ENCODE results near the gene KATNIP. TPM values are rescaled to one million over a fixed set of nuclear protein-coding genes. Genes with fewer than 3 reads are reported as not detected.

Gene KATNIP
- total and polyA plus RNA-seq, 2 of the 13 experiments (the other 11 are each of a cell fraction or from before 2014, with no cell fraction given) = 9.7 to 12.0 TPM

Other genes with a start within 250 kb of the KATNIP start
- gene IL4R, start 236.2 kb upstream of the KATNIP start, total RNA-seq (2016; rRNA removed; fragmentation: Illumina TruSeq; extraction: Trizol) = 7.6 and 15.9 TPM in 2 replicates
- 49.6 and 60.7 TPM in 2 replicates for gene IL4R, start 236.2 kb upstream of the KATNIP start, polyA plus RNA-seq (2011; rRNA removed)
- gene IL21R, start 148.0 kb upstream of the KATNIP start, total RNA-seq (2016; rRNA removed; fragmentation: Illumina TruSeq; extraction: Trizol) = 0.17 and 0.64 TPM in 2 replicates
- gene IL21R, start 148.0 kb upstream of the KATNIP start, polyA plus RNA-seq (2011; rRNA removed) = 0.49 and 1.6 TPM in 2 replicates
- 44.9 and 72.7 TPM in 2 replicates for gene GTF3C1, start 231 bp upstream of the KATNIP start, total RNA-seq (2016; rRNA removed; fragmentation: Illumina TruSeq; extraction: Trizol)
- gene GTF3C1, start 231 bp upstream of the KATNIP start, polyA plus RNA-seq (2011; rRNA removed) = 29.2 and 36.7 TPM in 2 replicates

All from HepG2 (cell line).